ENCODE results near the gene RGR.

DNA sequence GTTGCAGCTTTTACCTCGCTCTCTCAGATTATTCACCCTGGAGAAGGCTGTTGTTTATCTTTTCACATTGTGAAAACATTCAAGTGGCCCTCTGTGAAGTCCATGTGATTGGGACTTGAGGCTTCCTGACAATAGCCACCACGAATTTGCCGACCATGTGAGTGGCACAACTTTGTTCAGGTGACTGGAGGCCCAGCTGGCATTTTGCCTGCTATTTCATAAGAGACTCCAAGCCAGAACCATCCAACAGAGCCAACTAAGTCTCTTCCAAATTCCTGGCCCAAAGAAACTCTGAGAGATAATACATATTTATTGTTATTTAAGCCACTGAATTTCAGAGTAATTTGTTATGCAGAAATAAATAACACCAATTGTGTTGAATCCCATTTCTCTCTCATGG is 45.4 kb downstream of the RGR start:
- TF ChIP-seq ZNF274 (IDR thresholded peaks at IDR 0.05; ENCODE audit: low read depth, low read length) (no peak), SUZ12 (IDR thresholded peaks at IDR 0.05; ENCODE audit: extremely low read depth, insufficient read depth, insufficient read length) (no peak)
